Left kidney (tissue), 2 donors: ENCODE measurements around the gene DBF4. TPM values are rescaled to one million over a fixed set of nuclear protein-coding genes. Genes with fewer than 3 reads are reported as not detected.
"Not testable (repeated sequence)": the region's sequence is repeated elsewhere in the genome, so short reads cannot be mapped to it uniquely, and the experiment has no call there.

Source experiments
- DNase-seq: peaks from one replicate; pipeline ENCODE4 v3.0.0-alpha.2; 2013
- polyA plus RNA-seq: library from polyadenylated mRNA; unstranded; fragments of 120-200 nt; gene quantifications from one replicate; pipeline ENCODE4 v1.2.1, GENCODE V29; 2013; ENCODE audit not compliant: insufficient read length

Gene DBF4
- polyA plus RNA-seq, 1 donor: 27.9 TPM

- no peak for DNase-seq
These were observed 6.1 kb downstream of the DBF4 start for GRCh38 chr7:87882151-87882937.

DNA sequence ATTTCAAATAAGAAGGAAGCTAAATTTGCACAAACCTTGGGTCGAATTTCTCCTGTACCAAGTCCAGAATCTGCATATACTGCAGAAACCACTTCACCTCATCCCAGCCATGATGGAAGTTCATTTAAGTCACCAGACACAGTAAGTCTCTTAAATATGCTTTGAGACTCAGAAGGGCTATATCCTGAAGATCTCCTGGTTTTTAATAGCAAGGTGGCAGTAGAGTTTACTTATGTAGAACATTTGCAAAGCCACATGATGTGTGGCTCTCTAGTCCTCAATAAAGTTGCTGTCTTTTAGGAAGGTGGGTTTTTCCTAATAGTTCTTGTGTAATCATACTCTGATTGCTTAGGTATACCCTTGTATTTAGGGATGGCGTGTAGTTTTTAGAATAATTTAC, 8.7 kb downstream of the DBF4 start:
- DNase-seq: no peak

DNA sequence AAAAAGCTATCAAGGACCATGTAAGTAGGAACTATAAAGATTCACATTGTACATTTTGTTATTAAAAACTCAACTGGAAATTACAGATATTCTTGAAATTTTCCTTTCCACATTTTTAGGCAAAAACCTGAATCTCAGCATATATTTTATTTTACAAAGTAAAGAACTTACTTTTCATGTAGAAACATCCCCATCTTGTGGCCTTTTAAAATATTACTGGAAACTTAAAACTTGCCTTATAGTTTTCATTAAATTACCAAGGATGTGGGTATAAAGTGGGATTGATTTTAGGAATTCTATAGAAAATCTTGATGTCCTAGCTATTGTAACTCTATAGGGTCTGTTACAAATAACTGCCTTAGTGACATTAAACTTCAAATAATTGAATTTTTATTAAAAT, 10.6 kb downstream of the DBF4 start:
- DNase-seq: peak; percentile 38

DNA sequence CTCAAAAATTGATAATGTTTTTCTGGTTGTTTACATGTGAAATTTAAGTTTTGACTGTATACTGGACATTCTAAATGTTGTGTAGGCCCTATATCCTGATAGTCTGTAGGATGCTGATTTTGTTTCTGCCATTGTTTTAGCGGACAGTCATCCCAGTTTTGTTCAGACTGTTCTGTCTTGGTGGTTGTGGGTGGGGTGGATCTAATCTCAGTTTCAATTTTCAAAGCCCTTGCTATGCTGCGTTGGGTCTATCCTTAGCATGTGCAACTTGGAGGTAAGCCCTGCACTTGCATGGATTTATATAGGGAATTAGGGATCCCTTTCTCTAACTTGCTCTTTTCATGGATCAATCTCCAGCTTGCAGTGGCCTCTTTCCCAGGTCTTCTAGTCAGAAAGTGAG, 19.1 kb downstream of the DBF4 start:
- DNase-seq: no peak

DNA sequence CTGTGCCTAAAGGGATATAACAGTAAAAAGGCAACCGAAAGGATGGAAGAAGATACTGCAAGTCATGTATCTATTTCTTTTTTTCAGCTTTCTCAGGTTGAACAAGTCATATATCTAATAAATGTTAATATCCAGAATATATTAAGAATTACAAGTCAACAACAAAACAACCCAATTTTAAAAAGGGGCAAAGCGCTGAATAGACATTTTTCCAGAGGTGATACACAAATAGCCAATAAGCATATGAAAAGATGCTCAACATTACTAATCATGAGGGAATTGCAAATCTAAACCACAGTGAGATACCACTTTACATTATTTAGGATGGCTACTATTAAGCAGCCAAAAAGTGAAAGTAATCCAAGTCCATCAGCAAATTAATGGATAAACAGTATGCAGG, 23.0 kb downstream of the DBF4 start:
- DNase-seq: no peak

DNA sequence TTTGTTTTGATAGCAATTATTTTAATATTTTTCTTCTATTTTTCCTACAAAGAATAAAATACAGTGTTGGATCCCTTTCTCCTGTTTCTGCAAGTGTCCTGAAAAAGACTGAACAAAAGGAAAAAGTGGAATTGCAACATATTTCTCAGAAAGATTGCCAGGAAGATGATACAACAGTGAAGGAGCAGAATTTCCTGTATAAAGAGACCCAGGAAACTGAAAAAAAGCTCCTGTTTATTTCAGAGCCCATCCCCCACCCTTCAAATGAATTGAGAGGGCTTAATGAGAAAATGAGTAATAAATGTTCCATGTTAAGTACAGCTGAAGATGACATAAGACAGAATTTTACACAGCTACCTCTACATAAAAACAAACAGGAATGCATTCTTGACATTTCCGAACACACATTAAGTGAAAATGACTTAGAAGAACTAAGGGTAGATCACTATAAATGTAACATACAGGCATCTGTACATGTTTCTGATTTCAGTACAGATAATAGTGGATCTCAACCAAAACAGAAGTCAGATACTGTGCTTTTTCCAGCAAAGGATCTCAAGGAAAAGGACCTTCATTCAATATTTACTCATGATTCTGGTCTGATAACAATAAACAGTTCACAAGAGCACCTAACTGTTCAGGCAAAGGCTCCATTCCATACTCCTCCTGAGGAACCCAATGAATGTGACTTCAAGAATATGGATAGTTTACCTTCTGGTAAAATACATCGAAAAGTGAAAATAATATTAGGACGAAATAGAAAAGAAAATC, 31.0 kb downstream of the DBF4 start:
- not testable (repeated sequence) for DNase-seq

- DNase-seq: not testable (repeated sequence)
These were observed 32.5 kb downstream of the DBF4 start for GRCh38 chr7:87908814-87909213.

DNA sequence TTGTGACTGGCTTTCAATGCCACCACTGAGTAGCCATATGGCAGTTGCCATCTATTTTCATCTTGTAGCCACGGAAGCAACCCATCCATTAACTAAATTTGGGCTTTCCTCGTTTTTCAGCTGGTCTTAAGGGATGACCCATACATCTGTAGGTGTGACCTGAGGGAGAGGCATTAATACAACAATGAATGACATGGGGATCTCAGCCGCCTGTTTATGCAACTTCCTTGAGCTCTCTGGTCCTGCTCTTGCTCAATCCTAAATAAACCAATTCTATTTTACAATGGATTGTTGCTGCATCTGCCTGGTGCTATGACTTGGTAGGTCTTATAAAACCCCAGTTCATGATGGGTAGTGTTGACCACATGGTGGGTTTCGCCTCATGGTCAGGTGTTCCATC, 35.8 kb downstream of the DBF4 start:
- no peak for DNase-seq

GRCh38 chr7:87918740-87919139, 42.4 kb downstream of the DBF4 start:
- no peak for DNase-seq

- no peak for DNase-seq
These were observed 43.6 kb downstream of the DBF4 start for GRCh38 chr7:87919875-87920274.

- no peak for DNase-seq
These were observed 44.3 kb downstream of the DBF4 start for GRCh38 chr7:87920578-87920977.

GRCh38 chr7:87922759-87923395, 46.6 kb downstream of the DBF4 start:
- DNase-seq: not testable (repeated sequence)

GRCh38 chr7:87926581-87927461, 50.5 kb downstream of the DBF4 start:
- peak; percentile 27 for DNase-seq

DNA sequence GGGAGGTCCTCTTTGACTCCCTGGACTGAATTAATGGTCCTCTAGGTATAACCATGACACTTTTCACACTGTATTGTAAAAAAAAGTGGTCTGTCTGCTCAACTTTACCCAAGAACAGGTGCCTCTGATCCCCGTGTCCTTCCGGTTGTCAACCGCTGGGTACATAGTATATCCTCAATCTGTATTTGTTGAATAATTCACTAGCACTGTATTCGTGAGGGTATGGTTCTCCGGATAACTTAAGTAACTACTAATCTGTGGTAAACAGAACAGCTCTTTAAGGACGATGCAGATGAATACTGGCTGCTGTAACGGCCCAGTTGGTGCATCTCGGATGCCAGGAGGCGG, 57.3 kb downstream of the DBF4 start:
- no peak for DNase-seq

GRCh38 chr7:87933953-87934698, 57.8 kb downstream of the DBF4 start, which contains the start of gene ADAM22:
ADAM22 (plus strand) TSS chr7:87934251; CDS start chr7:87934466, 215 bp downstream.
- peak; percentile 86 for DNase-seq

- DNase-seq: peak; percentile 24
These were observed 58.5 kb downstream of the DBF4 start for GRCh38 chr7:87934699-87935383.

DNA sequence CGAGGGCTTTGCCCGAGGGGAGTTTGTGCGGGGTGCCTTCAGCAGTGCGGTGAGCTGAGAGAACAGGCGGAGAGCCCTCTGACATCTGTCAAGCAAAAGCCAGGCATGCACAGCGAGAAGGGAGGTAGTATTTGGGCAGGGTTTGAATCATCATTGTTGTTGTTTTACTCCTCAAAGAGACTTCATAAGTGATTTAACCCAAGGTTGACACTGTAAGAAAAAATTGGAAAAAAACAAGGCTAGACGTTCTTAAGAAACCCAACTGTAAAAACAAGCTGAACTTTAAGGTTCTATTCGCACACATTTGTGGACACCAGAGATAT, 59.1 kb downstream of the DBF4 start:
- DNase-seq: no peak

DNA sequence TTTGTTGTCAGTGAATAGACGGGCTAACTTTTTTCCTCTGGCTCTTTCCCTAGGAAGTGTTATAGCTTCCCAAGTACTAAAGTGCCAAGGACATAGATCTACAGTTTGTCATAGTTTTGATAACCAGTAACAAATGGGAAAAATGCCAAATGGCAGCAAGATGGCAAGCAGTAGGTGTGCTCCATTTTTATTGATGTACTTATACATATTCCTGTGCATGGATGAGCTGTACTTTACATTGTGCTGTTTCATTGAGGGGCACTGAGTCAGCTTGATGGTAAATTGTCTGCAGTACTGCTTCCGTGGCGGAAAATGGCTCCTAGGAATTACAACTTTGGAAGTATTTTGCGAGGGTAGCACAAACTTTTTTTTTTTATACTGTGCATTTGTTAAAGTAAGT, 64.8 kb downstream of the DBF4 start:
- DNase-seq: no peak

GRCh38 chr7:87944547-87944946, 68.3 kb downstream of the DBF4 start:
- no peak for DNase-seq

DNA sequence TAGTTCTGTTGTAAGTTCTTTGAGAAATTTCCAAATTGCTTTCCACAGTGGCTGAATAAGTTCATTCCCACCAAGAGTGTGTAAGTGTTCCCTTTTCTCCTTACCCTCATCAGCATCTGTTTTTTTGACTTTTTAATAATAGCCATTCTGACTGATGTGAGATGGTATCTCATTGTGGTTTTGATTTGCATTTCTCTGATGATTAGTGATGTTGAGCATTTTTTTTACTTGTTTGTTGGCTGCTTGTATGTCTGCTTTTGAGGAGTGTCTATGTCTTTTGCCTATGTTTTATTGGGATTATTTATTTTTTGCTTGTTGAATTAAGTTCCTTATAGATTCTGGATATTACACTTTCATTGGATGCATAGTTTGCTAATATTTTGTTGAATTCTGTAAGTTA, 69.6 kb downstream of the DBF4 start:
- DNase-seq: not testable (repeated sequence)

DNA sequence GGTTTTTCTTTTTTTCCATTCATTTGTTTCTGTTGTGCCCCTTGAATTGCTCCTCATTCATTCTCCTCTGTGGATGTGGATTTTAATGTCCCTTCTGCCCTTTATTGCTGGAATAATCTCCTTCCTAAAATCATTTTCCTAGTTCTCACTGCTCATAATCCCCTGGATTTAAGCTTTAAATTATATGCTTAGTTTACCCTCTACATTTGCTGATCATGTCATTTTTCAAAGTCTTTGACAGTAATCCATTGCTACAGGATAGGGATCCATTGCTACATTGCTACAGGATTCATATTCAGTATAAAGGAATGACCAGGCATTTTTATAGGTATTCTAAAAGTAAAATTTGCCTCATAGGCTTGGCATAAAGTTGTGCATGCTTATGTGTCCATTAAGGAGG, 72.1 kb downstream of the DBF4 start:
- DNase-seq: no peak
